Endothelial cell of umbilical vein (primary cell): ENCODE measurements around the gene RYR2. TPM values are rescaled to one million over a fixed set of nuclear protein-coding genes. Genes with fewer than 3 reads are reported as not detected.

Experiments used
- BruUV-seq: library from RNA; stranded (reverse); fragments of 400-500 nt; replicated peaks from 2 replicates; lab custom pipeline; 2021; lab: Mats Ljungman, UMichigan
- CTCF ChIA-PET: fragments of 300-600, 350-600 bp; sonication (Branson Sonifier 250); formaldehyde crosslinking; loops from one replicate; lab custom pipeline; 2021; ENCODE audit warnings: antibody characterized with exemption, inconsistent platforms; lab: Charles Lee
- POLR2A ChIA-PET: fragments of 300-600, 350-600 bp; sonication (Branson Sonifier 250); formaldehyde crosslinking; loops from one replicate; lab custom pipeline; 2021; ENCODE audit warnings: antibody characterized with exemption, inconsistent platforms; lab: Charles Lee
- DNase-seq: peaks from one replicate; pipeline ENCODE4 v3.0.0-alpha.2; 2011; ENCODE audit warnings: low read depth, low spot score
- FAIRE-seq: peaks from 2 replicates; lab custom pipeline; 2011; peaks lifted over from hg19 to GRCh38; lab: Jason Lieb, UNC
- H2AFZ ChIP-seq: 2 replicates; pipeline ENCODE4 v1.6.0; 2012; ENCODE audit warnings: low read depth, low read length, control low read depth, inconsistent platforms
- H3K27ac ChIP-seq: 2 replicates; pipeline ENCODE4 v1.5.1; 2011; ENCODE audit warnings: low read depth, mild to moderate bottlenecking, control low read depth, low read length, moderate library complexity; ENCODE audit not compliant: insufficient read depth
- H3K27me3 ChIP-seq, 2 experiments: 2 replicates each; pipeline versions ENCODE4 v1.6.0 to v1.6.1; 2011; ENCODE audit warnings: low read length in 2 of 2, mixed read lengths in 1 of 2; ENCODE audit not compliant: control insufficient read depth in 2 of 2, insufficient read depth in 2 of 2
- H3K36me3 ChIP-seq, 2 experiments: 2 replicates in 1 of 2; 3 replicates in 1 of 2; pipeline ENCODE4 v1.5.1; 2011; ENCODE audit warnings: low read length in 2 of 2, mild to moderate bottlenecking in 1 of 2, moderate library complexity in 1 of 2; ENCODE audit not compliant: control insufficient read depth in 2 of 2, insufficient read depth in 2 of 2; ENCODE audit errors: extremely low read depth in 1 of 2
- H3K4me1 ChIP-seq: 3 replicates; pipeline ENCODE4 v1.5.1; 2011; ENCODE audit warnings: mild to moderate bottlenecking, low read length; ENCODE audit not compliant: control insufficient read depth, insufficient read depth; ENCODE audit errors: extremely low read depth
- H3K4me2 ChIP-seq: 2 replicates; pipeline ENCODE4 v1.6.1; 2011; ENCODE audit warnings: low read length, control low read depth, mixed read lengths; ENCODE audit not compliant: insufficient read depth
- H3K4me3 ChIP-seq, 3 experiments: fragments of 200-600 bp in 1 of 3; sonication (generic), shearing (Covaris generic) in 1 of 3; replicated peaks in 1 of 3; 2 replicates each; pipeline ENCODE4 v1.5.1; 2011 to 2016; ENCODE audit warnings: control low read depth in 3 of 3, low read length in 3 of 3, mild to moderate bottlenecking in 2 of 3, inconsistent platforms in 1 of 3, low read depth in 1 of 3, moderate library complexity in 1 of 3; ENCODE audit not compliant: insufficient read depth in 1 of 3
- H3K79me2 ChIP-seq: 2 replicates; pipeline ENCODE4 v1.6.0; 2012; ENCODE audit warnings: low read length, inconsistent platforms; ENCODE audit not compliant: control insufficient read depth, insufficient read depth
- H3K9ac ChIP-seq: replicated peaks from 2 replicates; pipeline ENCODE3; 2011; ENCODE audit warnings: low read length, control low read depth; ENCODE audit not compliant: insufficient read depth; ENCODE audit errors: extremely low read depth
- H3K9me1 ChIP-seq: replicated peaks from 3 replicates; pipeline ENCODE4 v1.6.0; 2011; ENCODE audit warnings: mild to moderate bottlenecking, low read length; ENCODE audit not compliant: control insufficient read depth, insufficient read depth; ENCODE audit errors: extremely low read depth
- H3K9me3 ChIP-seq: replicated peaks from 2 replicates; pipeline ENCODE4 v1.5.1; 2012; ENCODE audit warnings: low read length, inconsistent platforms; ENCODE audit not compliant: control insufficient read depth, insufficient read depth
- H4K20me1 ChIP-seq: replicated peaks from 2 replicates; pipeline ENCODE3; 2011; ENCODE audit warnings: mild to moderate bottlenecking, low read length; ENCODE audit not compliant: control insufficient read depth, insufficient read depth; ENCODE audit errors: extremely low read depth
- CTCF ChIP-seq, 2 donors: IDR thresholded peaks; 1 replicate in 1 of 2; 2 replicates in 1 of 2; pipeline ENCODE4 v1.5.1; 2011; ENCODE audit warnings: low read length in 2 of 2, mild to moderate bottlenecking in 2 of 2, moderate library complexity in 2 of 2, control low read depth in 1 of 2, inconsistent platforms in 1 of 2, low read depth in 1 of 2; ENCODE audit not compliant: insufficient read depth in 1 of 2; ENCODE audit errors: extremely low read depth in 1 of 2
- EZH2 ChIP-seq: IDR thresholded peaks from 2 replicates; pipeline ENCODE4 v1.6.1; 2012; ENCODE audit warnings: borderline replicate concordance, low read depth, mild to moderate bottlenecking, moderate library complexity, low read length, inconsistent platforms; ENCODE audit not compliant: severe bottlenecking
- GATA2 ChIP-seq: IDR thresholded peaks from 2 replicates; pipeline ENCODE4 v1.7.0; 2011; ENCODE audit warnings: low read depth, mild to moderate bottlenecking, moderate library complexity, mixed read lengths, low read length; ENCODE audit not compliant: insufficient read length, insufficient read depth
- JUN ChIP-seq: IDR thresholded peaks from 2 replicates; pipeline ENCODE4 v1.6.1; 2011; ENCODE audit warnings: borderline replicate concordance, low read depth; ENCODE audit not compliant: insufficient read length, insufficient read depth
- MAX ChIP-seq: IDR thresholded peaks from 2 replicates; pipeline ENCODE4 v1.6.1; 2011; ENCODE audit not compliant: insufficient read depth, insufficient read length
- MYC ChIP-seq: IDR thresholded peaks from one replicate; pipeline ENCODE4 v1.6.1; 2011; ENCODE audit warnings: mild to moderate bottlenecking, low read depth, low read length
- POLR2AphosphoS5 ChIP-seq: IDR thresholded peaks from 2 replicates; pipeline ENCODE4 v1.6.1; 2012; ENCODE audit warnings: low read depth, mild to moderate bottlenecking, control low read depth, low read length, moderate library complexity; ENCODE audit not compliant: insufficient read depth
- dilution Hi-C: fragments of 300-500 bp; cut with MboI; formaldehyde crosslinking; loops from one replicate; pipeline ENCODE4 v1.15.0; 2019; ENCODE audit warnings: low sequenced_read_pairs; ENCODE audit not compliant: extremely low pct_ligation_motif_present
- intact Hi-C: fragments of 100-400 bp; cut with micrococcal nuclease; formaldehyde crosslinking; loops from one replicate; pipeline ENCODE4 v1.10.0; 2022
- polyA plus RNA-seq, 4 experiments: library from polyadenylated mRNA; depleted of rRNA in 3 of 4; stranded (reverse) in 3 of 4; unstranded in 1 of 4; fragments of >200 nt; gene quantifications; 2 replicates each; pipeline versions ENCODE4 v1.2.1 to v1.2.3, GENCODE V29; 2011 to 2012; ENCODE audit warnings: missing spikeins in 1 of 4
- total RNA-seq: library from RNA; stranded (reverse); gene quantifications from 2 replicates; pipeline ENCODE4 v1.2.3, GENCODE V29; 2021

RYR2 gene
- total and polyA plus RNA-seq, 2 donors (not counting 3 experiments of a cell fraction or from before 2014, with no cell fraction given): not detected

GRCh38 chr1:237237721-237238120 is 195.7 kb downstream of the RYR2 start:
- dilution Hi-C loops: no loop called here
- CTCF ChIA-PET: no interaction called here

More at GRCh38 chr1:237237721-237238120, 195.7 kb downstream of the RYR2 start:
- POLR2A ChIA-PET: no interaction called here
- Histone ChIP-seq H3K79me2 (no peaks in the 10 kb centered on the region), H3K9ac (no peak overlapping the region), H3K9me3 (no peaks in the 10 kb centered on the region), H4K20me1 (no peaks in the 10 kb centered on the region), H3K27ac (no peak overlapping the region), H3K27me3 (no peaks in the 10 kb centered on the region), H3K4me1 (no peaks in the 10 kb centered on the region), H3K9me1 (no peaks in the 10 kb centered on the region), H2AFZ (no peak overlapping the region), H3K36me3 (no peaks in the 10 kb centered on the region), H3K4me3 (no peak overlapping the region), H3K4me2 (no peak overlapping the region)
- DNase-seq: no peak
- FAIRE-seq: no peak
- no TSS peak for BruUV-seq
- TF ChIP-seq EZH2 (no peak), GATA2 (no peak), MYC (no peak), POLR2AphosphoS5 (no peak), CTCF (IDR thresholded peaks at IDR 0.05; ENCODE audit: extremely low read depth in 1 of 2, insufficient read depth in 1 of 2, low read depth in 1 of 2, low read length in 2 of 2) (no peak), JUN (no peak), MAX (no peak)
- intact Hi-C loops: no loop called here
